ENCODE measurements around the gene TRAT1. TPM values are rescaled to one million over a fixed set of nuclear protein-coding genes. Genes with fewer than 3 reads are reported as not detected.

TRAT1 gene
- total and polyA plus RNA-seq, 9 of the 15 experiments (the other 6 are each of a cell fraction or from before 2014, with no cell fraction given) = not detected

DNA sequence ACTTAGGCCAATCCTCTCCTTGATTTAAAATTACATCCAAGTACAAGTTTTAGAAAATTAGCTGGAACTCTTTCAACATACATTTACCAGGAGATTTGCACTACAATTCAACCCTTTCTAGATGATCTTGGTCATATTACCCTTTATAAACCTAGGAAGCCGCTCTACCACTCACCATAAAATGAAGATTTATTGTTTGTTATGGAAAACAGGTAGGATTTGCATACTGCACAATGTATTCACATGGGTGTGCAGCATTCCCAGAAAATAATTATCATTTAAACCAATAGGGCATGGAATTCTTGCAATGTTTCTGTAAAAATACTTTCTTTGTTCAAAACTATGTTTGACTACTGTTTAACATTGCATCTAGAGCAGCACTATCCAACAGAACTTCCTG, 46.9 kb upstream of the TRAT1 start:
- FAIRE-seq (no peak), DNase-seq (ENCODE audit: extremely low read depth in 1 of 4, low spot score in 3 of 4) (no peak), ATAC-seq (no peak)
- Histone ChIP-seq H3K4me3 (no peak overlapping the region), H3K4me1 (replicated peaks in 1 of 2; ENCODE audit: control insufficient read depth in 2 of 2, insufficient read depth in 2 of 2, low read length in 2 of 2) (no peaks in the 10 kb centered on the region), H3K36me3 (ENCODE audit: control insufficient read depth, insufficient read depth, low read length) (no peaks in the 10 kb centered on the region), H4K20me1 (replicated peaks; ENCODE audit: control insufficient read depth, insufficient read depth, low read length) (no peaks in the 10 kb centered on the region), H3K9ac (ENCODE audit: insufficient read depth in 1 of 2, low read depth in 2 of 2, low read length in 2 of 2) (no peak overlapping the region), H3K27me3 (ENCODE audit: control insufficient read depth in 2 of 2, insufficient read depth in 2 of 2, low read length in 2 of 2) (no peaks in the 10 kb centered on the region), H2AFZ (ENCODE audit: low read depth, low read length) (no peak overlapping the region), H3K27ac (ENCODE audit: extremely low read depth, low read depth, low read length) (no peak overlapping the region), H3K4me2 (ENCODE audit: insufficient read depth, low read length) (no peak overlapping the region), H3K79me2 (ENCODE audit: control insufficient read depth, insufficient read depth, low read length) (no peaks in the 10 kb centered on the region), H3K9me1 (ENCODE audit: control insufficient read depth, insufficient read depth, low read length) (no peaks in the 10 kb centered on the region), H3K9me3 (replicated peaks; ENCODE audit: control insufficient read depth, insufficient read depth, low read depth, low read length) (no peaks in the 10 kb centered on the region)
- no TSS peak for BruUV-seq (replicated peaks)
- in situ Hi-C loops (cut with MboI) = no loop called here
- CTCF ChIA-PET (ENCODE audit: low intra/inter-chr PET ratio) = no interaction called here
- TF ChIP-seq, protein P1, sequence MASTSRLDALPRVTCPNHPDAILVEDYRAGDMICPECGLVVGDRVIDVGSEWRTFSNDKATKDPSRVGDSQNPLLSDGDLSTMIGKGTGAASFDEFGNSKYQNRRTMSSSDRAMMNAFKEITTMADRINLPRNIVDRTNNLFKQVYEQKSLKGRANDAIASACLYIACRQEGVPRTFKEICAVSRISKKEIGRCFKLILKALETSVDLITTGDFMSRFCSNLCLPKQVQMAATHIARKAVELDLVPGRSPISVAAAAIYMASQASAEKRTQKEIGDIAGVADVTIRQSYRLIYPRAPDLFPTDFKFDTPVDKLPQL (IDR thresholded peaks at IDR 0.05; ENCODE audit: extremely low read depth, insufficient read length) = no peak
- TF ChIP-seq KLF13 (tag; IDR thresholded peaks at IDR 0.05; ENCODE audit: borderline replicate concordance, low read depth) = no peak
- no peak for TF ChIP-seq EGR1 (conservative IDR thresholded peaks at IDR 0.05)
- TF ChIP-seq ZNF347 (CRISPR knock-in tag; IDR thresholded peaks at IDR 0.05; ENCODE audit: low read depth) = no peak
- no peak for TF ChIP-seq SP1 (CRISPR knock-in tag; IDR thresholded peaks at IDR 0.05)
- TF ChIP-seq, protein P2, sequence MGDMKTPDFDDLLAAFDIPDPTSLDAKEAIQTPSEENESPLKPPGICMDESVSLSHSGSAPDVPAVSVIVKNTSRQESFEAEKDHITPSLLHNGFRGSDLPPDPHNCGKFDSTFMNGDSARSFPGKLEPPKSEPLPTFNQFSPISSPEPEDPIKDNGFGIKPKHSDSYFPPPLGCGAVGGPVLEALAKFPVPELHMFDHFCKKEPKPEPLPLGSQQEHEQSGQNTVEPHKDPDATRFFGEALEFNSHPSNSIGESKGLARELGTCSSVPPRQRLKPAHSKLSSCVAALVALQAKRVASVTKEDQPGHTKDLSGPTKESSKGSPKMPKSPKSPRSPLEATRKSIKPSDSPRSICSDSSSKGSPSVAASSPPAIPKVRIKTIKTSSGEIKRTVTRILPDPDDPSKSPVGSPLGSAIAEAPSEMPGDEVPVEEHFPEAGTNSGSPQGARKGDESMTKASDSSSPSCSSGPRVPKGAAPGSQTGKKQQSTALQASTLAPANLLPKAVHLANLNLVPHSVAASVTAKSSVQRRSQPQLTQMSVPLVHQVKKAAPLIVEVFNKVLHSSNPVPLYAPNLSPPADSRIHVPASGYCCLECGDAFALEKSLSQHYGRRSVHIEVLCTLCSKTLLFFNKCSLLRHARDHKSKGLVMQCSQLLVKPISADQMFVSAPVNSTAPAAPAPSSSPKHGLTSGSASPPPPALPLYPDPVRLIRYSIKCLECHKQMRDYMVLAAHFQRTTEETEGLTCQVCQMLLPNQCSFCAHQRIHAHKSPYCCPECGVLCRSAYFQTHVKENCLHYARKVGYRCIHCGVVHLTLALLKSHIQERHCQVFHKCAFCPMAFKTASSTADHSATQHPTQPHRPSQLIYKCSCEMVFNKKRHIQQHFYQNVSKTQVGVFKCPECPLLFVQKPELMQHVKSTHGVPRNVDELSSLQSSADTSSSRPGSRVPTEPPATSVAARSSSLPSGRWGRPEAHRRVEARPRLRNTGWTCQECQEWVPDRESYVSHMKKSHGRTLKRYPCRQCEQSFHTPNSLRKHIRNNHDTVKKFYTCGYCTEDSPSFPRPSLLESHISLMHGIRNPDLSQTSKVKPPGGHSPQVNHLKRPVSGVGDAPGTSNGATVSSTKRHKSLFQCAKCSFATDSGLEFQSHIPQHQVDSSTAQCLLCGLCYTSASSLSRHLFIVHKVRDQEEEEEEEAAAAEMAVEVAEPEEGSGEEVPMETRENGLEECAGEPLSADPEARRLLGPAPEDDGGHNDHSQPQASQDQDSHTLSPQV (IDR thresholded peaks at IDR 0.05) = no peak
- no peak for TF ChIP-seq YY1 (IDR thresholded peaks at IDR 0.05; ENCODE audit: borderline replicate concordance in 1 of 3, control insufficient read depth in 1 of 3, extremely low read depth in 1 of 3, insufficient read depth in 3 of 3, insufficient read length in 1 of 3, insufficient replicate concordance in 2 of 3, low read depth in 1 of 3, low read length in 2 of 3)
- TF ChIP-seq CBX5 (IDR thresholded peaks at IDR 0.05; ENCODE audit: borderline replicate concordance, low read depth) = no peak
- TF ChIP-seq ZNF431 (CRISPR knock-in tag; IDR thresholded peaks at IDR 0.05) = no peak
- TF ChIP-seq ZNF184 (CRISPR knock-in tag; IDR thresholded peaks at IDR 0.05) = no peak
- TF ChIP-seq ZNF589 (CRISPR knock-in tag; IDR thresholded peaks at IDR 0.05; ENCODE audit: low read depth) = no peak
- TF ChIP-seq ZNF79 (CRISPR knock-in tag; IDR thresholded peaks at IDR 0.05; ENCODE audit: low read depth) = no peak
- TF ChIP-seq PRMT5 (CRISPR knock-in tag; IDR thresholded peaks at IDR 0.05) = no peak
- no peak for TF ChIP-seq CREB1 (IDR thresholded peaks at IDR 0.05)
- TF ChIP-seq CREB1 (CRISPR knock-in tag; IDR thresholded peaks at IDR 0.05) = no peak
- TF ChIP-seq ZNF507 (tag; conservative IDR thresholded peaks at IDR 0.05) = no peak
- WGBS (ENCODE audit: insufficient coverage, low coverage, missing lambda C conversion rate) = 0% methylated on average over 1 of the region's 1 CpG
- intact Hi-C loops (cut with micrococcal nuclease) = no loop called here
- POLR2A ChIA-PET = no interaction called here
